ENCODE measurements around the gene SMCO4. TPM values are rescaled to one million over a fixed set of nuclear protein-coding genes. Genes with fewer than 3 reads are reported as not detected.

The SMCO4 gene
- total RNA-seq, 4 donors from 2014 or later = 6.7 to 71.1 (median 13.5) TPM

DNA sequence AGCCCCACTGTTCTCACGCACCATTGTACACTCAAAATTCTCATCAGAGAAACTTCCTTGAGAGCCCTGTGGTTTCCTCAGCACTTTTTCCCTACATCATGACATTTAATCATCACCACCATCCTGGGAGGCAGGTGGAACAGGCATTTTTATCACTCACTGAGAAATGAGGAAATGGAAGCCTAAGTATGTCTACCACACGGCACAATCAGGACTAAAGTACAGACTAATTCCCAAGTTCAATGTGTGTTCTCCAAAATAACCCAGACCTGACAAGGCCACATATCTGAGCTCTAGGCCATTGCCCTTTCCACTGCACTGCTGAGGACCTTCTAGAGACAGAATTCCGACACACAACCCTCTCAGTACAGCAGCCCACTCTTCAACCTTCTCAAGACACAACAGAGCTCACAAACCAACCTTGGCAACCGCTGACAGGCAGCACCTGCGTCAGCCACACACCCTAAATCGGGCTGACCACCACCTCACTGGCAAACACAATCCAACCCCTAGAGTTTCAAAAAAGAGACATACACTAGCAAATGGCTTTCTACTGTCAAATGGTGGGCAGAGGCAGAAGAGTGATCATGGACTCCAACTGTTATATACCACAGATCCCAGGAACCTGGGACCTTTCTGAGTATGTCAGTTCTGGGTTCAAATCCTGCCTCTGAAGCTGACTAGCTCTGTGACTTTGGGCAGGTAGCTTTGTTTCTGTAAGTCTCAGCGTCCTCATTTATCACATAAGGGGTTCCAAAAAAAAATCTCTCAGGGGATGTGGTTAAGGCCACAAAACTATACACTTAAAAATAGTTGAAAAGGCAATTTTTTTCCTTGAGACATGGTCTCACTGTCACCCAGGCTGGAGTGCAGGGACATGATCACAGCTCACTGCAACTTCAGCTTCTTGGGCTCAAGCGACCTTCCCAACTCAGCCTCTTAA, 16.3 kb downstream of the SMCO4 start:
- TF ChIP-seq, protein P1, sequence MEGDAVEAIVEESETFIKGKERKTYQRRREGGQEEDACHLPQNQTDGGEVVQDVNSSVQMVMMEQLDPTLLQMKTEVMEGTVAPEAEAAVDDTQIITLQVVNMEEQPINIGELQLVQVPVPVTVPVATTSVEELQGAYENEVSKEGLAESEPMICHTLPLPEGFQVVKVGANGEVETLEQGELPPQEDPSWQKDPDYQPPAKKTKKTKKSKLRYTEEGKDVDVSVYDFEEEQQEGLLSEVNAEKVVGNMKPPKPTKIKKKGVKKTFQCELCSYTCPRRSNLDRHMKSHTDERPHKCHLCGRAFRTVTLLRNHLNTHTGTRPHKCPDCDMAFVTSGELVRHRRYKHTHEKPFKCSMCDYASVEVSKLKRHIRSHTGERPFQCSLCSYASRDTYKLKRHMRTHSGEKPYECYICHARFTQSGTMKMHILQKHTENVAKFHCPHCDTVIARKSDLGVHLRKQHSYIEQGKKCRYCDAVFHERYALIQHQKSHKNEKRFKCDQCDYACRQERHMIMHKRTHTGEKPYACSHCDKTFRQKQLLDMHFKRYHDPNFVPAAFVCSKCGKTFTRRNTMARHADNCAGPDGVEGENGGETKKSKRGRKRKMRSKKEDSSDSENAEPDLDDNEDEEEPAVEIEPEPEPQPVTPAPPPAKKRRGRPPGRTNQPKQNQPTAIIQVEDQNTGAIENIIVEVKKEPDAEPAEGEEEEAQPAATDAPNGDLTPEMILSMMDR (IDR thresholded peaks at IDR 0.05; ENCODE audit: low read depth) = no peak

DNA sequence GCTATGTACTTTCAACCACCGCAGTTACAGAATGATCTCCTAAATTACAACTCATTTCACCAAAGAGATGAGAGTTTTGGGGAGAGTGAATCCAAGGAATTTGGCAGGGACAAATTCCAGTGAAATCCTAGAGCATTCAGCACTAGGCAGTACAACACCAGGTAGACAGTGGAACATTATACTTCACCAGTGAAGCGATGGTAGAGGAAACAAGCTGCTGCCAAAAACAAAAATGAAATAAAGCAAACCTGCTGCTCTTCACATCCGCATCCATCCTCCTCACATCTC, 16.9 kb downstream of the SMCO4 start:
- TF ChIP-seq, protein P1 (IDR thresholded peaks at IDR 0.05; ENCODE audit: low read depth) = no peak

DNA sequence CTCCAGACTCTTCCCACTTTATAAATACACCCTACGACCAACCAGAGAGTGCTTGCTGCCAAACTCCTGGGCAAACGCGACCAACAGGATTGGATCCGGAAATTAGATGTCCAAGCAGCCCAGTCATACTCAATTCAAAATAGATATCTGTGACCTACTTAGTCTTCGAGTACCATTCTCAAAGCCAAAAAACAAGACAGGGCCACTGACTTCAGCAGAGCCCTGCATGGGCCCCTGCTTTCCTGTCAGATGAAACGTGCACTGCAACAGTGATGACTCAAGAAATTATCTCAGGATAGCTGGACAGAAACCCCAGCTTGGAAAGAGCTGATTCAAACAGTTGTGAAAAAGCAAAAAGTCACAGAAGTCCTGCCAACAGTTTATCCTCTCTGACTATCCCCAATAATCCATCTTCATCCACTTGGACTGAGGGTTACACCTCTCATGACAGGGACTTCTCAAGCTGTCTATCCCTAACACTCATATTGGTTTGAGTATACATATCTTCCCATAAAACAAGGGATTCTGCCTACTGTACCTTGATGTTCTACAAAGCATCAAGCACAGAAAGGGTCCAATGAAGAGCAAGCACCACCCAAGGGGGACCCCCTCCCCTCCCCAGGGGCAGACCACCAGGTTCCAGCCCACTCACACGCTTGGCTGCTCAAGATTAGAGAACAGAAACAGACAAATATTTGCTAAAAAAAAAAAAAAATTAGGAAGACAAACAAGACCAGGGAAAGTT, 17.4 kb downstream of the SMCO4 start:
- TF ChIP-seq, protein P1 (IDR thresholded peaks at IDR 0.05; ENCODE audit: low read depth) = no peak

DNA sequence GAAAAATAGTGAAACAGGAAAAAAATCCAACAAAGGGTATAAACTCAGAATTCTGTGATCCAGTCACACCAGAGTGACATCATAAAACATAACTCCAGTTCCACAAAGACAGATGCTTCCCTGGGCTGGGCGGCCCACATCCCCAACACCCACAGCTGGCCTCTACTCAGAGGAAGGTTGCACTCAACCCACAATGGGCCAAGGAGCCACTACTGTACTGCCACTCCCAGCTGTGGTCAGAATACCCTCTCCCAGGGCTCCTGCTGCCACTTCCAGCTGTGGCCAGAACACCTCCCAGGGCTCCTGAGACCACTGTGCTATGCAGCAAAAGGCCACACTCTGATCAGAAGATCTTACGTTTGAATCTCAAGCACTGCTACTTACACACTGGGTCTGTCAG, 18.3 kb downstream of the SMCO4 start:
- TF ChIP-seq, protein P1 (IDR thresholded peaks at IDR 0.05; ENCODE audit: low read depth) = no peak

DNA sequence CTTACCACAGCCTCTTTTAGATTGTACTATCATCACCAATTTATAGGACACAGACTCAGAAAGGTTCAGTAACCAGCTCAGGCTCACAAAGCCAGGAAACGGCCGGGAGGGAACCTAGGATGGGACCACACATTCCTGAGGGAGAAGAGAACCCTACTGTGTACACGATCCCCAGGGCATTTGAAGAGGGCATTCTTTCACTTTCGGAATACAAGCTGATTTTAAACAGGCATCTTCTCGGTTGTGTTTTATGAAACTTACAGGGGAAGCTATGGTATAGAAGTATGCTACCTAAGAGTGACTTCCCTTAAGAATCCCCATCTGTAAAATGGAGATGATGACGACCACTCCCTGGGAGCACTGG, 19.0 kb downstream of the SMCO4 start:
- TF ChIP-seq, protein P1 (IDR thresholded peaks at IDR 0.05; ENCODE audit: low read depth) = no peak

DNA sequence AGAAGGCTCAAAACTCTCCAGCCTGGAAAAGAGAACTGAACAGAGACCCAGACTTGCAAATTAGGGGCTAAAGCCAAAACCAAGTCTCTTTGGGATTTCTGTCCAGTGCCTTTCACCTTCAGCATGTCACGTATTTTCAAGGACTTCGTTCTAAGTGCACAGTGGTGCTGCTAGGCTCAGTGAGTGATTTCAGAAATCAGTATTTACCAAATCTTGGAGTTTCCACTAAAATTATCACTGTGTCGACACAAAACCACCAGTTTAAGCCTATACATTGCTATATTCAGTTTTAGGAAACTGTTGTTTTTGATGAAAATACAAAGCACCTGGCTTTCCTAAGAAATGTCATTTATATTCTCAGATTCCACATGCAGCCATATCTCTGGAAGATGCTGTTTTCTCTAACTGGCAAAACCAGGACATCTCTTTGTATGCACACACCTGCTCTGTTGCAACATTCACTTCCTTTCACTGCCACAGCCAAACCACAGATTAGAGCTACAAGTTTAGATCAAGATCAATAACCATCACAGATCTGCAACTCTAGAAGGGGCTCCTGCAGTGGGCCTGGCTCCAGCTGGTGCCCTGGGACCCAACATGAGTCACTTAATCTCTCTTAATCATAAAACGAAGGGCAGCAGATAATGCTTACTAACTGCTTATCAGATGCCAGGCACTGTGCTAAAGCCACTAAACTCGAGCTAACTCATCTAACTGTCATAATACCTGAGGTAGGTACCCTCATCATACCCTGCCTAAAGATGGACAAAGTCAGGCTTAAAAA, 22.3 kb downstream of the SMCO4 start:
- TF ChIP-seq, protein P1 (IDR thresholded peaks at IDR 0.05; ENCODE audit: low read depth) = no peak

DNA sequence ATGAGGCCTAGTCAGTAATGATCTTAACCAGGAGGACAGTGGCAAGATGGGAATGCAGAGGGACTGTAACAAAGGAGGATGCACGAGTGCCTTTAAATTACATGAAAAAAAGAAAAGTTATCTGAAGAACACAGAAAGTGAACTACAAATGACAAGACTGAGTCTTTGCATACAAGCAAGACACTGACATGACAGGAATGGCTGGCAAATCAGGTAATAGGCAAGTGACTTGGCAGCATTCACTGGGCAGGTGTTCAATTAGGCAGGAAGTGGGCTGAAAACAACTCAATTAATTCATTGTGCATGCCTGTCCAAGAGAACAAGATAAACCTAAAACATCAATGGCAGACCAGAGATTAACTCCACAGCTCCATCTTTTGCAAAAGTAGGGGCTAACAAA, 24.0 kb downstream of the SMCO4 start:
- TF ChIP-seq, protein P1 (IDR thresholded peaks at IDR 0.05; ENCODE audit: low read depth) = no peak

Measured in subcutaneous adipose tissue (tissue), 4 donors.